Endodermal cell (in vitro differentiated cells): ENCODE data around the gene SUPV3L1. TPM values are rescaled to one million over a fixed set of nuclear protein-coding genes. Genes with fewer than 3 reads are reported as not detected.

Experiments
- DNase-seq: peaks from one replicate; pipeline ENCODE4 v3.0.0-alpha.2; 2017
- H3K27ac ChIP-seq: 2 replicates; pipeline ENCODE4 v1.5.1; 2013; ENCODE audit warnings: mild to moderate bottlenecking, low read depth, low read length, moderate library complexity
- H3K27me3 ChIP-seq: 2 replicates; pipeline ENCODE4 v1.6.1; 2013; ENCODE audit warnings: mild to moderate bottlenecking, low read length, moderate library complexity; ENCODE audit not compliant: insufficient read depth, control insufficient read depth, poor library complexity, severe bottlenecking
- H3K36me3 ChIP-seq: 2 replicates; pipeline ENCODE4 v1.7.0; 2013; ENCODE audit warnings: mild to moderate bottlenecking, low read length, moderate library complexity; ENCODE audit not compliant: control insufficient read depth, insufficient read depth
- H3K4me1 ChIP-seq: one replicate; pipeline ENCODE4 v1.7.0; 2013; ENCODE audit warnings: low read length; ENCODE audit not compliant: control insufficient read depth, insufficient read depth
- H3K4me3 ChIP-seq: 2 replicates; pipeline ENCODE4 v1.5.1; 2013; ENCODE audit warnings: mild to moderate bottlenecking, low read length, moderate library complexity
- H3K9ac ChIP-seq: 2 replicates; pipeline ENCODE4 v1.6.1; 2013; ENCODE audit warnings: mild to moderate bottlenecking, low read length, moderate library complexity; ENCODE audit not compliant: poor library complexity, severe bottlenecking; ENCODE audit errors: extremely low read depth
- H3K9me3 ChIP-seq: 2 replicates; pipeline ENCODE4 v1.6.1; 2013; ENCODE audit warnings: mild to moderate bottlenecking, low read length, moderate library complexity; ENCODE audit not compliant: control insufficient read depth
- H3K27ac Mint-ChIP-seq: 2 replicates; pipeline ENCODE4 v1.8.0; 2020; ENCODE audit warnings: mixed read lengths
- H3K27me3 Mint-ChIP-seq: 2 replicates; pipeline ENCODE4 v1.8.0; 2021; ENCODE audit warnings: mild to moderate bottlenecking, mixed read lengths; ENCODE audit not compliant: insufficient read depth
- H3K36me3 Mint-ChIP-seq: 2 replicates; pipeline ENCODE4 v1.8.0; 2020; ENCODE audit warnings: low read depth, mixed read lengths
- H3K4me1 Mint-ChIP-seq: 2 replicates; pipeline ENCODE4 v1.8.0; 2020; ENCODE audit warnings: mixed read lengths
- H3K4me3 Mint-ChIP-seq: 2 replicates; pipeline ENCODE4 v1.8.0; 2020; ENCODE audit warnings: mild to moderate bottlenecking, moderate library complexity, mixed read lengths
- H3K9me3 Mint-ChIP-seq: 2 replicates; pipeline ENCODE4 v1.8.0; 2020; ENCODE audit warnings: mild to moderate bottlenecking, mixed read lengths
- WGBS, 2 experiments: methylation state at CpG; one replicate each; pipeline versions ENCODE4 v1.1.5 to v1.1.7; 2013; ENCODE audit warnings: missing lambda C conversion rate in 2 of 2, mixed read lengths in 1 of 2; ENCODE audit not compliant: insufficient coverage in 1 of 2, insufficient read length in 1 of 2; 5-methylcytosine and 5-hydroxymethylcytosine counted together
- total RNA-seq, 2 donors: library from RNA; stranded (reverse); fragmentation: NEBNext Ultra II Directional in 1 of 2; extraction: Animal tissue kit (Norgen Biotek cat#: 25700) in 1 of 2; gene quantifications; 2 replicates in 1 of 2; 3 replicates in 1 of 2; pipeline ENCODE4 v1.2.1, GENCODE V29; 2021
- TF ChIP-seq, protein P1 (sequence below): fragments of 200-600 bp; sonication (generic); conservative IDR thresholded peaks from 2 replicates; pipeline ENCODE4 v1.5.0; 2021; ENCODE audit warnings: antibody characterized with exemption, mild to moderate bottlenecking

The SUPV3L1 gene
- total RNA-seq, 2 donors from 2014 or later = 36.3 to 38.6 TPM

GRCh38 chr10:69237528-69238159 lies 57.6 kb downstream of the SUPV3L1 start:
- H3K27me3 ChIP-seq = no peaks in the 10 kb centered on the region
- no peak overlapping the region for H3K4me3 ChIP-seq
- H3K36me3 ChIP-seq = no peaks in the 10 kb centered on the region
- Mint-ChIP-seq H3K4me1 (peaks cover 8% of the 10 kb centered on the region), H3K9me3 (no peaks in the 10 kb centered on the region), H3K36me3 (no peaks in the 10 kb centered on the region), H3K4me3 (no peak overlapping the region), H3K27me3 (peaks cover 4% of the 10 kb centered on the region), H3K27ac (no peak overlapping the region)
- H3K4me1 ChIP-seq = no peaks in the 10 kb centered on the region
- no peak overlapping the region for H3K27ac ChIP-seq
- TF ChIP-seq, protein P1, sequence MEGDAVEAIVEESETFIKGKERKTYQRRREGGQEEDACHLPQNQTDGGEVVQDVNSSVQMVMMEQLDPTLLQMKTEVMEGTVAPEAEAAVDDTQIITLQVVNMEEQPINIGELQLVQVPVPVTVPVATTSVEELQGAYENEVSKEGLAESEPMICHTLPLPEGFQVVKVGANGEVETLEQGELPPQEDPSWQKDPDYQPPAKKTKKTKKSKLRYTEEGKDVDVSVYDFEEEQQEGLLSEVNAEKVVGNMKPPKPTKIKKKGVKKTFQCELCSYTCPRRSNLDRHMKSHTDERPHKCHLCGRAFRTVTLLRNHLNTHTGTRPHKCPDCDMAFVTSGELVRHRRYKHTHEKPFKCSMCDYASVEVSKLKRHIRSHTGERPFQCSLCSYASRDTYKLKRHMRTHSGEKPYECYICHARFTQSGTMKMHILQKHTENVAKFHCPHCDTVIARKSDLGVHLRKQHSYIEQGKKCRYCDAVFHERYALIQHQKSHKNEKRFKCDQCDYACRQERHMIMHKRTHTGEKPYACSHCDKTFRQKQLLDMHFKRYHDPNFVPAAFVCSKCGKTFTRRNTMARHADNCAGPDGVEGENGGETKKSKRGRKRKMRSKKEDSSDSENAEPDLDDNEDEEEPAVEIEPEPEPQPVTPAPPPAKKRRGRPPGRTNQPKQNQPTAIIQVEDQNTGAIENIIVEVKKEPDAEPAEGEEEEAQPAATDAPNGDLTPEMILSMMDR = peak; percentile 97
- peak; percentile 97 for DNase-seq
- 26 to 28% methylated on average over 14 to 17 of the region's 17 CpGs for WGBS, 2 experiments
- no peaks in the 10 kb centered on the region for H3K9me3 ChIP-seq
- H3K9ac ChIP-seq = no peak overlapping the region

- no peak overlapping the region for H3K9ac ChIP-seq
- H3K27me3 Mint-ChIP-seq = peaks cover 4% of the 10 kb centered on the region
- H3K4me1 Mint-ChIP-seq = peaks cover 6% of the 10 kb centered on the region
- H3K9me3 Mint-ChIP-seq = no peaks in the 10 kb centered on the region
- no peak overlapping the region for H3K27ac ChIP-seq
- no peaks in the 10 kb centered on the region for H3K4me1 ChIP-seq
- no peaks in the 10 kb centered on the region for H3K36me3 Mint-ChIP-seq
- H3K27ac Mint-ChIP-seq = no peak overlapping the region
- H3K4me3 ChIP-seq = no peak overlapping the region
- H3K9me3 ChIP-seq = no peaks in the 10 kb centered on the region
- no peak overlapping the region for H3K4me3 Mint-ChIP-seq
- H3K36me3 ChIP-seq = no peaks in the 10 kb centered on the region
- TF ChIP-seq, protein P1 = no peak
- 80 to 89% methylated on average over 3 to 5 of the region's 5 CpGs for WGBS, 2 experiments
- H3K27me3 ChIP-seq = no peaks in the 10 kb centered on the region
- DNase-seq = no peak
Measured at GRCh38 chr10:69239136-69239535, 59.1 kb downstream of the SUPV3L1 start.

- Mint-ChIP-seq H3K9me3 (no peaks in the 10 kb centered on the region), H3K27ac (no peak overlapping the region), H3K4me3 (no peak overlapping the region), H3K4me1 (peaks cover 6% of the 10 kb centered on the region), H3K36me3 (no peaks in the 10 kb centered on the region), H3K27me3 (peaks cover 4% of the 10 kb centered on the region)
- no peaks in the 10 kb centered on the region for H3K36me3 ChIP-seq
- no peaks in the 10 kb centered on the region for H3K4me1 ChIP-seq
- TF ChIP-seq, protein P1 = no peak
- no peak overlapping the region for H3K4me3 ChIP-seq
- DNase-seq = no peak
- 88 to 92% methylated on average over 4 to 6 of the region's 6 CpGs for WGBS, 2 experiments
- no peak overlapping the region for H3K9ac ChIP-seq
- no peak overlapping the region for H3K27ac ChIP-seq
- no peaks in the 10 kb centered on the region for H3K27me3 ChIP-seq
- no peaks in the 10 kb centered on the region for H3K9me3 ChIP-seq
Measured at GRCh38 chr10:69239816-69240434, 59.9 kb downstream of the SUPV3L1 start.
